Measurements from ENCODE around the gene GRID2. TPM values are rescaled to one million over a fixed set of nuclear protein-coding genes. Genes with fewer than 3 reads are reported as not detected.
"Not testable (repeated sequence)": the region's sequence is repeated elsewhere in the genome, so short reads cannot be mapped to it uniquely, and the experiment has no call there.

The GRID2 gene
- total and polyA plus RNA-seq, 8 donors = 0.39 TPM; not detected in 7

- no peaks in the 10 kb centered on the region for H3K4me1 ChIP-seq
- no peaks in the 10 kb centered on the region for H3K27me3 ChIP-seq
- ATAC-seq = no peak
- H3K9me3 ChIP-seq = no peaks in the 10 kb centered on the region
- TF ChIP-seq CTCF (IDR thresholded peaks at IDR 0.05) = no peak
- FAIRE-seq = no peak
- 86 to 89% methylated on average over 2 of the region's 2 CpGs for WGBS, 2 donors
- intact Hi-C loops (cut with DNase I) = no loop called here
- no peaks in the 10 kb centered on the region for H3K36me3 ChIP-seq
- no peak for DNase-seq
- no peak overlapping the region for H3K4me3 ChIP-seq
- H3K27ac ChIP-seq = no peak overlapping the region
Measured at GRCh38 chr4:92270908-92271307, 32.9 kb upstream of the GRID2 start.

DNA sequence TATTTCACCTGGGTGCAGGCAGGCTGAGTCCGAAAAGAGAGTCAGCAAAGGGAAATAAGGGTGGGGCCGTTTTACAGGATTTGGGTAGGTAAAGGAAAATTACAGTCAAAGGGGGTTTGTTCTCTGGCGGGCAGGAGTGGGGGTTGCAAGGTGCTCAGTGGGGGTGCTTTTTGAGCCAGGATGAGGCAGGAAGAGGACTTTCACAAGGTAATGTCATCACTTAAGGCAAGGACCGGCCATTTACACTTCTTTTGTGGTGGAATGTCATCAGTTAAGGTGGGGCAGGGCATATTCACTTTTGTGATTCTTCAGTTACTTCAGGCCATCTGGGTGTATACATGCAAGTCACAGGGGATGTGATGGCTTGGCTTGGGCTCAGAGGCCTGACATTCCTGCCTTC lies 32.2 kb upstream of the GRID2 start:
- H3K36me3 ChIP-seq; H3K9me3 ChIP-seq; H3K27ac ChIP-seq; H3K4me1 ChIP-seq; H3K27me3 ChIP-seq; DNase-seq; ATAC-seq; FAIRE-seq; intact Hi-C loops (cut with DNase I); H3K4me3 ChIP-seq: not testable (repeated sequence)
- WGBS, 2 donors = 75 to 81% methylated on average over 3 to 4 of the region's 4 CpGs

GRCh38 chr4:92277057-92277881 lies 26.5 kb upstream of the GRID2 start:
- WGBS, 2 donors = 84 to 85% methylated on average over 8 of the region's 8 CpGs
- H3K36me3 ChIP-seq; DNase-seq; H3K4me1 ChIP-seq; H3K27me3 ChIP-seq; intact Hi-C loops (cut with DNase I); H3K27ac ChIP-seq; ATAC-seq; H3K4me3 ChIP-seq; FAIRE-seq; H3K9me3 ChIP-seq: not testable (repeated sequence)

- no peak for FAIRE-seq
- WGBS, 2 donors = 91 to 92% methylated on average over 1 of the region's 1 CpG
- ATAC-seq = no peak
Measured at GRCh38 chr4:92279296-92279695, 24.5 kb upstream of the GRID2 start.

DNA sequence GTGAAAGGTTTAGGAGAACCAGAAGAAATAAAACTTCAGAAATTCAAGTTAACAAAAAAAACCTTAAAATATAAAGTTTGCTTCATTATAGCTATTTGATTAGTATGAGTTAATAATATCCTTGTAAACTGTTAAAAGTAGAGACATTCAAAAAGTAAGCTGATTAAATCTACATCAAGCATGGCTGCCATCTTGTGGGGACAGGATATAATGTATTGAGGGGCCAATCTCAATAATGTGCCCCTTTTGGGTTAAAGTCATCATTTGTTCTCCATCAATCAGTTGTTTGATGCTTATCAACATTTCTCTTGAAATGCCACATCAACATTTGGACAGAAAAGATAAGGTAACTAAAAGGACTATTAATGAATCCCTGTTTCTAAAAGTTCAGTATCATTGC lies 4.6 kb upstream of the GRID2 start:
- ATAC-seq (no peak), DNase-seq (no peak), FAIRE-seq (no peak)
- Histone ChIP-seq H3K4me1 (no peaks in the 10 kb centered on the region), H3K9me3 (no peaks in the 10 kb centered on the region), H3K27ac (no peak overlapping the region), H3K36me3 (no peaks in the 10 kb centered on the region), H3K4me3 (no peak overlapping the region), H3K27me3 (peaks cover 0 to 19% (median 0%) of the 10 kb centered on the region in 4 donors)
- peak in 1 of 4 donors; percentile 7 for TF ChIP-seq CTCF (IDR thresholded peaks at IDR 0.05)
- intact Hi-C loops (cut with DNase I) = no loop called here

More at GRCh38 chr4:92279296-92279695, 24.5 kb upstream of the GRID2 start:
- Histone ChIP-seq H3K27ac (no peak overlapping the region), H3K36me3 (no peaks in the 10 kb centered on the region), H3K4me1 (no peaks in the 10 kb centered on the region), H3K27me3 (no peaks in the 10 kb centered on the region), H3K4me3 (no peak overlapping the region), H3K9me3 (no peaks in the 10 kb centered on the region)
- TF ChIP-seq CTCF (IDR thresholded peaks at IDR 0.05) = no peak
- DNase-seq = no peak
- intact Hi-C loops (cut with DNase I) = no loop called here

DNA sequence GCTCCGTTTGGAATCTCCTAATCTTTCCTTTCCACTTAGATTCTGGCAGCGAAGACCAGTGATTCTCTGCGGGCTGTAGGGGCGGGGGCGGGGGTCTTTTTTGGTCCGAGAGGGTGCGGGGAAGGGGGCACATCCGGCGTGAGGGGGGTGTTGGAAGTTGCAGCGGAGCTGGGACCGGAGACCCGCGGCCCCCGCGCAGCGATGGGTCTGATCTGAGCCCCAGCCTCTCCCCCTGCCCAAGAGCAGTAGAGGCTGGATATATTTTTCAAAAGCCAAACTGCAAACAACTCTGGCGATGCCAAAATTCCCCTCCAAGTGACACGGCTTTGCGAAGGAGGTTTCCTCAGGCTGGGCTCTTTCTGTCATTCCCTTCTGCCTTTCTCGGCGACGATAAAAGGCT lies 355 bp downstream of the GRID2 start:
- peak overlapping the region in 1 of 4 donors; percentile 52 for H3K4me3 ChIP-seq
- H3K9me3 ChIP-seq = no peaks in the 10 kb centered on the region
- intact Hi-C loops (cut with DNase I) = no loop called here
- peaks cover 2 to 8% (median 4%) of the 10 kb centered on the region in 3 donors for H3K4me1 ChIP-seq
- no peak for FAIRE-seq
- H3K27ac ChIP-seq = no peak overlapping the region
- ATAC-seq = peak in 1 of 4 donors; percentile 12
- H3K36me3 ChIP-seq = no peaks in the 10 kb centered on the region
- no peak for DNase-seq
- 1% methylated on average over 22 of the region's 22 CpGs for WGBS, 2 donors
- peaks cover 0 to 19% (median 0%) of the 10 kb centered on the region in 4 donors for H3K27me3 ChIP-seq
- no peak for TF ChIP-seq CTCF (IDR thresholded peaks at IDR 0.05)
